HS-27A (cell line): Measurements from ENCODE around the gene PSD4.

Experiments used
- DNase-seq: peaks from one replicate; pipeline ENCODE4 v3.0.0-alpha.2; 2012; ENCODE audit warnings: low read depth, missing footprints

PSD4 gene

DNA sequence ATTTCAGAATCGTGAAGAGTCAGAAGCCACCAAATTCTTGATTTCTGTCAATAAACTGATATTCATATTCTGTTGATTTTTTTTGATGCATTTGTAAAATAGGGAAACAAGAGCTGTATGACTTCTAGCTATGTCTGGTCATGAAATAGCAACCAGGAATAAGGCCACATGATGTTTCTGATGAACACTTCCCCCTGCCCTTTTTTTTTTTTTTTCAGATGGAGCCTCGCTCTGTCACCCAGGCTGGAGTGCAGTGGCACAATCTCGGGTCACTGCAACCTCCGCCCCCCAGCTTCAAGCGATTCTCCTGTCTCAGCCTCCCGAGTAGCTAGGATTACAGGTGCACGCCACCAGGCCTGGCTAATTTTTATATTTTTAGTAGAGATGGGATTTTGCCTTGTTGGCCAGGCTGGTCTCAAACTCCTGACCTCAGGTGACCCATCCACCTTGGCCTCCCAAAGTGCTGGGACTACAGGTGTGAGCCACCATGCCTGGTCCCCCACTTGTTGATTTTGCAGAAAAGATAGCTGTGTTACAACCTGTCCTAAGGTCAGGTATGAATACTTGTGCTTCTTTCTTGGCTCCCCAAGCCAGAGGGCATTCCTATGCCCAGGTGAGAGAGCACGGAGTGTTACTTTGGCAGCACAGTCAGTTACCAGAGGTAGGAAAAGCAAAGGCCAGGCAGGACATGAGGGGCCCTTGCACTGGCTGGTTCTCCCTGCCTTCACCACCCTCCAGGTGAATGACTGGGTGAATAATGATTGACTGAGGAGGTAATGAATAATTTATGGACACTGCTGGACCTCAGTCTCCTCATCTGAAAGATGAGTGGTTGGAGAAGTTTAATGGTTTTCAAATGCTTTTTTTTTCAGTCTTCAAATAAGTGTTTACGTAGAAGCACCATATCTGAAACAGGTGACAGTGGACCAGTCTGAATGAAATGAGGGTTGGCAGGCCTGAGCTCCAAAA is 65.4 kb downstream of the PSD4 start:
- no peak for DNase-seq

GRCh38 chr2:113240150-113240914 is 66.6 kb downstream of the PSD4 start:
- DNase-seq: peak; percentile 98

DNA sequence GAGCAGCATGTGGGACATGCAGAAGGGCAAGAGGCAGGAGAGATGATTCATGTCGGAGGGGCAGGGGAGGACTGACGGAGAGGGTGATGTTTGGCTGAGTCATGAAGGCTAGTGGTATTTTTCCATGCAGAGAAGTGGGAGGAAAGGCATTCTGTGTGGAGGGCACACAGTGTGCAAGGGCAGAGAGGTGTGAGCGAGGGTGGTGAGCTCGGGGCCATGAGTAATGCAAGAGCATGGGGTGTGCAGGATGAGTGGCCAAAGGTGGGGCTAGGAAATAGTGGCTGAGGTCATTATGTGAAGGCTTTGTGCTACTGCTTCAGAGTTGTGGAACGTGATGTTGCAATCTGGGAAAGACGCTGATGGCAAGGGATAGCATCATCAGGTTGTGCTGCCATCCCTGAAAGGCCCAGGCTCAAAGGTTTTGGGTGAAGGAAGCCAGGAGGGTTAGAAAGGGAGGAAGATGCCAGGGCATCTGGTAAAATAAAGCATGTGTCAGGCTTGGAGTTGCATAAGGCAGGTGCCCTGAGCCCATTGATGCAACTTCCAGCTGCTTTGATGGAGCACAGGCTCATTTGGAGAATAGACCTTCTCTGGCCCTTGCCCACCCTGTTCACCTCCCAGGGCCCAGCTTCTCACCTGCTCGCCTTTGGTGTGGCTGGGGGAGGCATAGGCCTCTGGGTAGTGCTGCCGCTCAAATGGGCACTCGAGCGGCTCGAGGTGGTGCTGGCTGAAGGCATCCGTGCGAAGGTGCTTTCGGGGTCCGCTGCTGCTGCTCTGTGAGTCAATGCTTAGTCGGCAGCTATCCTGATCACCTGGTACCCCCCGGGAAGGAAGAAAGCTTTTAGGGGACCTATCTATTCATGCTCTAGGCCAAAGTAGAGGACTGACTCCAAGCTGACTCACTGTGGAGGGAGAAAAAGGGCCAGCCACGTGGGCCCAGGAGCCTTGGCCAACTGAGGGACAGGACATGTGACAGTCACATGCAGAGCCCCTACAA is 67.4 kb downstream of the PSD4 start:
- peak; percentile 100 for DNase-seq

GRCh38 chr2:113242327-113242726 is 68.6 kb downstream of the PSD4 start:
- no peak for DNase-seq

DNA sequence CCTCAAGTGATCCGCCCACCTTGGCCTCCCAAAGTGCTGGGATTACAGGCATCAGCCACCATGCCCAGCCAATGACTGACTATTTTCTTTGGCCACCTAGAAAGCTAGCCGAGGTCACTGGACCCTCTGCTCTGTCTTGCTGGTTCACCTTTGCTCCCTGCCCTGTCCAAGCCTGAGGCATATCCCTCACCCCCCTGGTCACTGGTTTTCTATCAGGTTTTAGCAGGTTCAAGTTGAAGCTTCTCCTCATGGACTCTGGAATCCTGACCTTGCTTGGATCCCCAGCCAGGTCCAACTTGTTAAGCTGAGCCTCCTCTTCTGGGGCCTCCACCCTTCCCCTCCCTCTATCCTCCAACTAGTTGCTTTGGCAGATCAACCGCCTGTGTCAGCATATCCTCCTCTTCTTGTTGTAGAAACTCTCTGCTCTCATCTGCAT is 71.5 kb downstream of the PSD4 start:
- DNase-seq: no peak

GRCh38 chr2:113246606-113247005 is 72.8 kb downstream of the PSD4 start:
- no peak for DNase-seq

GRCh38 chr2:113248997-113249770 is 75.4 kb downstream of the PSD4 start:
- DNase-seq: peak; percentile 89

DNA sequence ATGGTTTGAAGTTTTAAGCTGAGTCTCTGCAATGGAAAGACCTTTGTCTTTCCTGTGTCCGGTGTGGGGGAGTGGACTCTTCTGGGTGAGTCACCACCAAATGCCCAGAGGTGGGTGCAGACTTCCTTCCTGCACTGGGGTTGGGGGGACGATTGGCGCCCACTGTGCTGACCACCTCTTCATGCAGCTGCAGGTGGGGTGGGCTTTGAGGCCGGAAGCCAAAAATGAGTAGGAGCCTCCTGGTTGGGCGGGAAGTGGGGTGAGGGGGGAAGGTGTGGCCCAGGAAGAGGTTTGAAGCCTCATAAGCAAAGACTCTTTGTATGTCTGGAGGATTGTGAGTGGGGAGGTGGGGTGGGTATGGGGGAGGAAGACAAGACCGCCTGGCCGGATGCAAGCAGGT is 77.3 kb downstream of the PSD4 start:
- DNase-seq: no peak

GRCh38 chr2:113252047-113252590 is 78.3 kb downstream of the PSD4 start:
- DNase-seq: no peak

- DNase-seq: no peak
Observed at GRCh38 chr2:113253453-113253852, 79.7 kb downstream of the PSD4 start.

DNA sequence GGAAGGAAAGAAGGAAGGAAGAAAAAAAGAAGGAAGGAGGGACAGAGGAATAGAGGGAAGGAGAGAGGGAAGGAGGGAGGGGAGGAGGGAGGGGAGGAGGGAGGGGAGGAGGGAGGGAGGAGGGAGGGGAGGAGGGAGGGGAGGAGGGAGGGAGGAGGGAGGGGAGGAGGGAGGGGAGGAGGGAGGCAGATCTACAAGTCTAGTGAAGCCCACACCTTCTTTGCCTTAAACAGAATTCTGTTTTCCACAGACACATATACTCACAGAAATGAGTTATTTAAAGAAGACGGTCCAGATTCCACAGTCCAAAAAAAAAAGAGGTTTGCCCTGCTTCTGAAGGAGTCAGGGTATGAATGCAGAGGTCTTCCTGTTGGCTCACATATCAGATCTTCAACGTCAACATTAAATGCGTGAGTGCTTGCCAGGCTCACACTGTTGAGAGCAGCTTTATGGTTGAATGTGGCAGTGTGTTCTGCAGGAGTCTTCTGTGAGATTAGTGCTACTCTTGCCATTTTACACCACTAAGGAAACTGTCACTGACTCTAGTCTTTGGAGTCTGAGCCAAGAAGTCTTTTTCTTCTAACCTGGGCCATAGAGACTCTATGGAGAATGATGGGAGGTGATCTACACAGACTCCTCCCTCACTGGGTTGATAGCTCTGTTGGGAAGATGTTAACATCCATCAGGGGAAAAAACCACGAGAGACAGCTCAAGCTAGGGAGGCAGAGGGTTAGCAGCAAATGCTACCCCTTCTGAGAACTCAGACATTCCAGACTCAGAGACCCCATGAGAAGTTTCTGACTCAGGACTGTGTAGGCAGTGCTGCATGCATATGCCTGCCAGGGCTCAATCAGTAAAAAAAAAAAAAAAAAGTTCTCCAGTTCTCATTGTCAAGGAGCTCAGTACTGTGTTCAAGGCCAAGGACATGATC is 81.6 kb downstream of the PSD4 start:
- DNase-seq: no peak

GRCh38 chr2:113257516-113258264 is 83.9 kb downstream of the PSD4 start:
- DNase-seq: no peak

DNA sequence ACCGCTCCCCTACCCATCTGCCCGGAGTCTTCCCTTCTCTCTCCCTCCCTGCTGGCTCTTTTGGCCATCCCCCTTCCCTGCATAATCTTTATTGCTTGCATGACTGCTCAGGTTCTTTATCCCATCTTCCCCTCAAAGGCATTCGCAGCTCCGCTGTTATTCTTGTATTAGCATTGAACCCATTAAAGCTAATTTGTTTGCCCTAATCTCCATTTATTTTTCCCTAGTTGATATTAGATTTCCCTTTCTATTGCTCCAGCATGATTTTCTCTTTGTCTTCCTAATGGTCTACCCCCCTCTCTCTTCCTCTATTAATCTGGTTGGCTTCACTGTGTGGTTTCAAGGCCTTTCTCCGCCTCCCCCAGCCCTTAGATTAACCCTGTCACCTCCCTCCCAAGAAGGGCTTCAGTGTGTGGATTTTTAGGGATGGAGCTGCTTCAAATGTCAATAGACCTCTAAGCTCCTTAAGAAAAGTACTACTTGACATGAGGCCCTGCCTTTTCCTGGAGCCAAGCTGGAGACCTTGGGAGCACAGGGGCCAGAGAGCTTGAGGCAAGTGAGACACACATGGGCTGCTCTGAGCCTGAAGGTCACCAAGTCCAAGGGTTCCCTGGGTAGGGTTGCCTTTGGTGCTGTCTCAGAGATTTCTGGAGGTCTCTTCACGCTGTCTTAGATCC is 84.8 kb downstream of the PSD4 start:
- DNase-seq: no peak
